Thyroid gland (tissue), 4 donors: ENCODE measurements around the gene ESPN. TPM values are rescaled to one million over a fixed set of nuclear protein-coding genes. Genes with fewer than 3 reads are reported as not detected.
A peak's percentile ranks its signal among the peaks of the same experiment; 100 is the strongest.

Source experiments
- DNase-seq, 2 donors: peaks; one replicate each; pipeline ENCODE4 v3.0.0-alpha.2; 2019
- H3K27ac ChIP-seq, 3 donors: fragments of 200-600 bp; sonication (generic); 1 replicate in 2 of 3; 2 replicates in 1 of 3; pipeline ENCODE4 v1.5.1; 2016 to 2019; ENCODE audit warnings: mild to moderate bottlenecking in 1 of 3, moderate library complexity in 1 of 3
- H3K27me3 ChIP-seq: fragments of 200-600 bp; sonication (generic); one replicate; pipeline ENCODE4 v1.5.1; 2019
- H3K36me3 ChIP-seq, 2 donors: fragments of 200-600 bp; sonication (generic); one replicate each; pipeline ENCODE4 v1.5.1; 2016 to 2019
- H3K4me1 ChIP-seq, 2 donors: fragments of 200-600 bp; sonication (generic); one replicate each; pipeline ENCODE4 v1.5.1; 2017 to 2019
- H3K4me3 ChIP-seq, 3 donors: fragments of 200-600 bp; sonication (generic); replicated peaks in 1 of 3; 1 replicate in 2 of 3; 2 replicates in 1 of 3; pipeline ENCODE4 v1.5.1; 2016; ENCODE audit warnings: mild to moderate bottlenecking in 1 of 3
- H3K9me3 ChIP-seq: fragments of 200-600 bp; sonication (generic); one replicate; pipeline ENCODE4 v1.5.1; 2017
- POLR2A ChIP-seq, 2 donors: fragments of 450-650 bp; IDR thresholded peaks; one replicate each; pipeline ENCODE4 v1.6.1; 2017; ENCODE audit warnings: antibody characterized with exemption in 2 of 2, mild to moderate bottlenecking in 2 of 2, moderate library complexity in 1 of 2
- WGBS, 2 donors: methylation state at CpG; one replicate each; pipeline ENCODE4 v1.1.5; 2017; 5-methylcytosine and 5-hydroxymethylcytosine counted together
- intact Hi-C: fragments of 100-400 bp; cut with DNase I; formaldehyde crosslinking; loops from one replicate; pipeline ENCODE4 v1.15.1; 2023
- total RNA-seq, 4 donors: library from RNA; depleted of rRNA; stranded (reverse); fragments of >200 nt; gene quantifications; one replicate each; pipeline ENCODE4 v1.2.3, GENCODE V29; 2016
- TF ChIP-seq, protein P1 (sequence below), 6 experiments: fragments of 200-600 bp in 3 of 6; fragments of 450-650 bp in 3 of 6; sonication (generic) in 3 of 6; IDR thresholded peaks; one replicate each; pipeline ENCODE4 v1.5.1; 2016 to 2019; ENCODE audit warnings: antibody characterized with exemption in 6 of 6, mild to moderate bottlenecking in 2 of 6, inconsistent platforms in 1 of 6, moderate library complexity in 1 of 6

ESPN gene
- total RNA-seq, 4 donors from 2014 or later, result 0.67 to 5.2 TPM; not detected in 2

DNA sequence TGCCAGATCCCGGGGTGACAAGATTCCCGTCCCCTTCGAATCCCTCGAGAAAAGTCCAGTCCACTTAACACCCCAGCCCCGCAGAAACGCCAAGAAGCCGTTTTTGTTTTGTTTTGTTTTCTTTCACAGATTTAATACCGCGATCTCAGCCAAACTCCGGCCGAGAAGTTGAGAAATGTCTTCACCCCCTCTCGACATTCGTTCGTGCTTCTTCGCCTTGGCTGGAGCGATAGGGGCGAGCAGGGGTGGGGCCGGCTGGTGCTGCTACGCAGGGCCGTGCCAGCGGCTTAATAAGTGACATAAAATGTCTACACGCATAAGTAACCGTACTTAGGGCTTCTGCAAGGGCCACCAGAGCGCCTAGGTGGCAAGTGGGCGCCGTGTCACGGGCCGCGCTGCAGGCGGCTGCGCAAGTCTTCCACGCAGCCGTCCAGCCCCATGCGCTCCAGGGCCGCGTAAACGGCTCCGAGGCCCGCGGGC is 36.5 kb downstream of the ESPN start:
- Histone ChIP-seq H3K36me3 (no peaks in the 10 kb centered on the region), H3K4me3 (no peak overlapping the region), H3K9me3 (no peaks in the 10 kb centered on the region), H3K27ac (no peak overlapping the region), H3K27me3 (no peaks in the 10 kb centered on the region), H3K4me1 (peaks cover 0 to 8% of the 10 kb centered on the region in 2 donors)
- no peak for DNase-seq
- TF ChIP-seq POLR2A (IDR thresholded peaks at IDR 0.05), result no peak
- TF ChIP-seq, protein P1, sequence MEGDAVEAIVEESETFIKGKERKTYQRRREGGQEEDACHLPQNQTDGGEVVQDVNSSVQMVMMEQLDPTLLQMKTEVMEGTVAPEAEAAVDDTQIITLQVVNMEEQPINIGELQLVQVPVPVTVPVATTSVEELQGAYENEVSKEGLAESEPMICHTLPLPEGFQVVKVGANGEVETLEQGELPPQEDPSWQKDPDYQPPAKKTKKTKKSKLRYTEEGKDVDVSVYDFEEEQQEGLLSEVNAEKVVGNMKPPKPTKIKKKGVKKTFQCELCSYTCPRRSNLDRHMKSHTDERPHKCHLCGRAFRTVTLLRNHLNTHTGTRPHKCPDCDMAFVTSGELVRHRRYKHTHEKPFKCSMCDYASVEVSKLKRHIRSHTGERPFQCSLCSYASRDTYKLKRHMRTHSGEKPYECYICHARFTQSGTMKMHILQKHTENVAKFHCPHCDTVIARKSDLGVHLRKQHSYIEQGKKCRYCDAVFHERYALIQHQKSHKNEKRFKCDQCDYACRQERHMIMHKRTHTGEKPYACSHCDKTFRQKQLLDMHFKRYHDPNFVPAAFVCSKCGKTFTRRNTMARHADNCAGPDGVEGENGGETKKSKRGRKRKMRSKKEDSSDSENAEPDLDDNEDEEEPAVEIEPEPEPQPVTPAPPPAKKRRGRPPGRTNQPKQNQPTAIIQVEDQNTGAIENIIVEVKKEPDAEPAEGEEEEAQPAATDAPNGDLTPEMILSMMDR (IDR thresholded peaks at IDR 0.05), result no peak
- intact Hi-C loops, result no loop called here
- WGBS, 2 donors, result 60 to 62% methylated on average over 24 to 35 of the region's 40 CpGs

DNA sequence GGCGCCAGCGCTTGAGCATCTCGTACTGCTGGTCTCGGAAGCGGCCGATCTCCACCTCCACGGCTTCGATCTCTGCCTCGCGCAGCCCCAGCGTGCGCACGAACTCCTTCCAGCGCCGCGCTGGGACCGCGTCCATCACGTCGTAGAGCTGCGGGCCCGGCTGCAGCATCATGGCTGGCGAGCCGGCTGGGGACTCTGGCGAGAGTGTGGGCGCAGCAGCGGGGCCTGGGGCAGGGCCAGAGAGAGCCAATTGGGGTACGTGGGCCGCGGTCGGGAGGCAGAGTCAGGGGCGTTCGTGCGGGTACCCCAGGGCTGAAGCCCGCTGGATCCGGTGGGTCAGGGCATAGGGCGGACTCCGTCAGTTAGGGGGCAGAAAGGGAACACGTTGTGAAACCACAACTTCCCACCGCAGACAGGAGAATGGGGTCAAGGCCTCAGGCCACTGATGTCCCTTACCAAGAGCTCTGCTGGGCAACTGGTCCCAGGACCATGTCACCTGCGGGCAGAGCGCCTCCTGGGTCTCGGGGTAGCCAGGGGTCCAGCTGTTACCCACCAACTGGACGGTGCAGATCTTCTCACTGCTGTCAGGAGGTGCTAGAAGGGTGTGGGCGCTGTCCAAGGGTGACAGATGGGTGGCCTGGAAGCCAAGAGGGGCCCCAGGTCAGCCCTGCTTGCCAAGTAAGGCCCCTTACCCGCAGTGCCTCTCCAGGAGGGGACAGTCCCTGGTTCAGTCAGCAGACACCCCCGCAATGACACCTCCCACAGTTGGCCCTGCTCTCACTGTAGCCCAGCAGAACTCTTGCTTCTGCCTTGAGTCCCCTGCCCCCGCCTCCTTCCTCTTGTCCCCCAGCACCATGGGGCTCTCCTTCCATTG is 37.2 kb downstream of the ESPN start:
- TF ChIP-seq, protein P1 (IDR thresholded peaks at IDR 0.05), result no peak
- no peak for TF ChIP-seq POLR2A (IDR thresholded peaks at IDR 0.05)
- 88% methylated on average over 35 to 36 of the region's 48 CpGs for WGBS, 2 donors
- Histone ChIP-seq H3K9me3 (no peaks in the 10 kb centered on the region), H3K27me3 (no peaks in the 10 kb centered on the region), H3K36me3 (no peaks in the 10 kb centered on the region), H3K4me3 (no peak overlapping the region), H3K27ac (no peak overlapping the region), H3K4me1 (peaks cover 0 to 8% of the 10 kb centered on the region in 2 donors)
- DNase-seq, result no peak
- intact Hi-C loops, result no loop called here

DNA sequence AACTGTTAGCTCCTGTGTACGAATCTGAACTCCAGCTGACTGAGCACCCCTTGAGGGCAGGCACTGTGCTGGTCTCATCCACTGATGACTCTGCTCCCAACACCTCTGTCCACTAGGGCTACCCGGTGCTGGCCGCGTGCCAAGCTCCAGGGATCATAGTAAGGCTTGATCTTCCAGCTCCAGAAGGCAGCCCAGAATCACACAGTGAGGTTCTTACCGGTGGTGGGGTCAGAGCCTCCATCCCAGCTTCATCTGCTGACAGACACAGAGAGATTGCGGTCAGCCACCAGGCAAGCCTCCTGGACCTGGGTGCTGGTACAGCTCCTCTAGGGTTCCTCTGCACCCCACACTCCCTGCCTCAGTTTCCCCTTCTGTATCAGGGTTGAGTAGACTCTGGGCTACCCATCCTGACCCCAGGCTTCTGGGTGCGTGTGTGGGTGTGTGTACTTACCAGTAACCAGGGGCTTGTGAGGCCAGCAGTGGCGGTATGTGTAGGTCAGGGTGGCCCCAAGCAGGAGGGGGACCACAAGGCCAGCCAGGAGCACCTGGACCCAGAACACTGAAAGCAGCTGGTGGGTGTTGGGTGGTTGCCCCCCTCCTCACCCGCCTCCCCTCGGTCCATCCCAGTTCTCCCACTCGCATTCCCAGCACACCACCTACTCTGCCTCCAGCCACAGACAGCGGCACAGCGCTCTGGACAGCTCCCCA is 38.0 kb downstream of the ESPN start:
- 87 to 89% methylated on average over 10 to 11 of the region's 13 CpGs for WGBS, 2 donors
- TF ChIP-seq, protein P1 (IDR thresholded peaks at IDR 0.05), result no peak
- no peak for TF ChIP-seq POLR2A (IDR thresholded peaks at IDR 0.05)
- Histone ChIP-seq H3K27ac (no peak overlapping the region), H3K36me3 (no peaks in the 10 kb centered on the region), H3K4me3 (no peak overlapping the region), H3K4me1 (peaks cover 0 to 8% of the 10 kb centered on the region in 2 donors), H3K9me3 (no peaks in the 10 kb centered on the region), H3K27me3 (no peaks in the 10 kb centered on the region)
- intact Hi-C loops, result no loop called here
- DNase-seq, result no peak

DNA sequence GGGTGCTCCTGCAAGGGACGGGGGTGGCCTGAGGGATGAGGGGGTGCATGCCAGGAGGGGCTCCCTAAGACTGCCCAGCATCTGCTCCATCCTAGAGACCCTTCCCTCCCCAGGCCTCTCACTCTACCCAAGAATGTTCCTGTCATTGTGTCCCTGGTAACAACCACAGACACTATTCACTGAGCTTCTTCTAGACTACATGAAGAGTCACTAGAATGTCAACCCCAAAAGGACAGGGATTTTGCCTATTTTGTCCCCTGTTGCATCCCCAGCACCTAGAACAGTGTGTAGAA is 38.5 kb downstream of the ESPN start:
- H3K27ac ChIP-seq, result no peak overlapping the region
- no peak overlapping the region for H3K4me3 ChIP-seq
- no peaks in the 10 kb centered on the region for H3K36me3 ChIP-seq
- TF ChIP-seq, protein P1 (IDR thresholded peaks at IDR 0.05), result no peak
- TF ChIP-seq POLR2A (IDR thresholded peaks at IDR 0.05), result no peak
- H3K4me1 ChIP-seq, result peaks cover 0 to 8% of the 10 kb centered on the region in 2 donors
- H3K27me3 ChIP-seq, result no peaks in the 10 kb centered on the region
- no peak for DNase-seq
- intact Hi-C loops, result no loop called here
- 100% methylated on average over 1 of the region's 1 CpG for WGBS, 2 donors
- no peaks in the 10 kb centered on the region for H3K9me3 ChIP-seq

DNA sequence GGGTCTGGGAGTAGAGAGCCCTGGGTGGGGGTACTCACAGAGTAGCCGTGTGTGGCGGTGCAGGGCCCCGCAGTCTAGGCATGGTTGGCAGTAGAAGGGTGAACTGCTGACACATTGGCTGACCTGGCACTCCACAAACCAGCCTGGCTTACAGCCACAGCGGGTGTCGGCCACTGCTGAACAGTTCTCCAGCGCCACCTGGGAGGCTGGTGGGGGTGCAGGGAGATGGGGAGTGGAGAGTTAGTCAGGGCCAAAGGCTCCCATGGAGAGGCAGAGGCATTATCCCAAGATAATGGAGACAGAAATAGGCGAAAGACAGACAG is 39.9 kb downstream of the ESPN start:
- Histone ChIP-seq H3K27ac (no peak overlapping the region), H3K9me3 (no peaks in the 10 kb centered on the region), H3K36me3 (no peaks in the 10 kb centered on the region), H3K27me3 (no peaks in the 10 kb centered on the region), H3K4me3 (no peak overlapping the region), H3K4me1 (peaks cover 0 to 8% of the 10 kb centered on the region in 2 donors)
- intact Hi-C loops, result no loop called here
- WGBS, 2 donors, result 46 to 54% methylated on average over 7 of the region's 7 CpGs
- DNase-seq, result peak; percentile 77 to 83
- TF ChIP-seq POLR2A (IDR thresholded peaks at IDR 0.05), result no peak
- TF ChIP-seq, protein P1 (IDR thresholded peaks at IDR 0.05), result no peak
